GM18907 (cell line): ENCODE data around the gene SH3BP5.

ENCODE experiments used
- ATAC-seq: cut with Tn5 transposase; IDR thresholded peaks from one replicate; pipeline ENCODE4 v1.9.1; 2021; ENCODE audit warnings: mild to moderate bottlenecking, moderate library complexity; ENCODE audit not compliant: unreplicated experiment

Gene SH3BP5

DNA sequence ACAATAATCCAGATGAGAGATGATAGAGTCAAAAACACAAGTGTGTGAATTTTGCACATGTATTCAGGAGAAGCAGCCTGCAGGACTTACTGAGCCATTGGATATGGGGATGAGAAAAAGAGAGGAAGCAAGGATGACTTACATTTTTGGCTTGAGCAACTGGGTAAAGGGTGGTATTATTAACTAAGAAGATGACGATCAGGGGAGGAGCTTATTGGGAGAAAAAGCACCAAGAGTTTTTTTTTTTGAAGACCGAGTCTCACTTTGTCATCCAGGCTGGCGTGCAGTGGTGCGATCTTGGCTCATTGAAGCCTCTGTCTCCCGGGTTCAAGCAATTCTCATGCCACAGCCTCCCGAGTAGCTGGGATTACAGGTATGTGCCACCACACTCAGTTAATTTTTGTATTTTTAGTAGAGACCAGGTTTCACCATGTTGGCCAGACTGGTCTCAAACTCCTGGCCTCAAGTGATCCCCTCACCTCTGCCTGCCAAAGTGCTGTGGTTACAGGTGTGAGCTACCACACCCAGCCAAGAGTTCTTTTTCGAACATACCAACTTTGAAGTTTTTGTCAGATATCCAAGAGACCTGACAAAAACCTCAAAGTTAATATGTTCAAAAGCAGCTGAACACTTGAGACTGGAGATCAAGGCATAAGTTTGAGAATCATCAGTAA lies 14.8 kb upstream of the SH3BP5 start:
- no peak for ATAC-seq

GRCh38 chr3:15346516-15346915 lies 14.1 kb upstream of the SH3BP5 start:
- no peak for ATAC-seq

DNA sequence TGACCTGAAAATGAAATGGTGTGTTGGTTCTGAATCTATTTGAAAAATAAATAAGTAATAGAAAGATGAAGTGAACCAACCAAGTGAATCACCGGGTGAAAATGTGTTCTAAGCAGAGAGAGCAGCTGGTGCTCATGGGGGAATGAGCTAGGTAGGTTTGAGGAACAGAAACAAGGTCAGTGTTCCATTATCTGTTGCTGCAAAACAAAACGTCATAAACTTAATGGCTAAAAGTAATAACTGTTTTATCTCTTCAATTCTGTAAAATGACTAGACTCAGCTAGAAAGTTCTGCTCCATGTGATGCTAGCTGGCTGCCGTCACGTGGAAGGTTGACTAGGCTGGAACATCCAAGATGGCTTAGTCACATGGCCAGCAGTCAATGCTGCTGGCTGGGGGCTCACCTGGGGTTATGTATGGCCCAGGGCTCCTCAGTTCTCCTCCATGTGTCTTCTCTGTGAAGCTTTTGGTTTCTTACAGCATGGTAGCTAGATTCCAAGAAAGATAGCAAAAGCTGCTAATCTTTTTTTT lies 13.3 kb upstream of the SH3BP5 start:
- peak; percentile 94 for ATAC-seq

GRCh38 chr3:15345066-15345607 lies 12.8 kb upstream of the SH3BP5 start:
- no peak for ATAC-seq

DNA sequence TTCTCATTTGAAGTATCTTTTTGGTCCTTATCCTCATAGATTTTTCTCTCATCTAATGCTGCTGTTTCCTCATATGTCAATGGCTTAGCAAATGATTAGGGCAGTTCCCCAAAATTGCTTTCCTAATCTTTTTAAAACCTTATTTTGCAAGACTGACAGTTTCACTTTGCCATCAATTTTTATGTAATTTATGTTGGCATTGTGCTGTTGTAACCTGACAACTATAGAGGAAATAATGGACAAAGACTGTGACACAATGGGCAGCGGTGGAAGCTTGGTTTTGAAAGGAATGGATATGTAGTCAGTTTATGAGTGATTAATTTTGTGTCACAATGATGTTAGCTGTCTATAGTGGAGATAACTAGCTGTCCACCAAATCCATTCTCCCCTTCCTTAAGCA lies 10.6 kb upstream of the SH3BP5 start:
- no peak for ATAC-seq

GRCh38 chr3:15342246-15342645 lies 9.9 kb upstream of the SH3BP5 start:
- no peak for ATAC-seq

DNA sequence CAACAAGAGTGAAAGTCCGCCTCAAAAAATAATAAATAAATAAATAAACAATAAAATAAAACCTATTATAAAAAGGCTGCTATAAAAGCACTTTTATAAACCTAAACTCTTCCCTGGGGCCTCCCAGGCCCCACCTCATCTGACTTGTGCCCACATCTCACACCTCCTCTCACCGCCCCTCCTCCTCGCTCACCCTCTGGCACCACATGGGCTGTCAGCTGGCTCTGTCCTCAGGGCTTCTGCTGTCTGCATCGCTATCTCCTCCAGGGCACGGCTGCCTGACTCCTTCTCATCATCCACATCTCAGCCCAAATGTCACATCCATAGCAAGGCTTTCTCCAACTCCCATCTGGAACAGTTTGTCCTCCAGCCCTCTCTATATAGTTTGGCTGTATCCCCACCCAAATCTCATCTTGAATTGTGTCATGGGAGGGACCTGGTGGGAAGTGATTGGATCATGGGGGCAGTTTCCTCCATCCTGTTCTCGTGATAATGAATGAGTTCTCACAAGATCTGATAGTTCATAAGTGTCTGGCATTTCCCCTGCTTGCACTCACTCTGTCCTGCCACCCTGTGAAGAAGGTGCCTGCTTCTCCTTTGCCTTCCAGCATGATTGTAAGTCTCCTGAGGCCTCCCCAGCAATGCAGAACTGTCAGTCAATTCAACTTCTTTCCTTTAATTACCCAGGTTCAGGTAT lies 8.8 kb upstream of the SH3BP5 start:
- no peak for ATAC-seq

DNA sequence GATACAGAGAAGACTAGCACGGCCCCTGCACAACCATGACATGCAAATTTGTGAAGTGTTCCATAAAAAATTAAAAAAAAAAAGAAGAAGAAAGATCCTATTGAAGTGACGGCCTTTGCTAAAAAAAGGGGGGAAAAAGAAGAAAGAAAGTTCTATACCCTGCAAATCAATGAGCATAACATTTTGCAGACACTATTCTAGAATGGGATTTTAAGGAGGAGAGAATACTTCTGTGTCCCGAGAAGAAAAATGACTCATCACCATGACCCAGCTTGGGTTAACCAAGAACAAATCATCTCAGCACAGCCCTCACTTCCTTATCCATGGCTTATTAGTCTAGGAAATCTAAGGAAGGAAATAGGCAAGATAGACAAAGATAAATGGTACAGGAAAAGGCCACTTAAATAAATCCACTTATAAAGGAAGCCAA lies 7.4 kb upstream of the SH3BP5 start:
- no peak for ATAC-seq

- no peak for ATAC-seq
Measured at GRCh38 chr3:15339001-15339400, 6.6 kb upstream of the SH3BP5 start.

- ATAC-seq = no peak
Measured at GRCh38 chr3:15337963-15338362, 5.6 kb upstream of the SH3BP5 start.

DNA sequence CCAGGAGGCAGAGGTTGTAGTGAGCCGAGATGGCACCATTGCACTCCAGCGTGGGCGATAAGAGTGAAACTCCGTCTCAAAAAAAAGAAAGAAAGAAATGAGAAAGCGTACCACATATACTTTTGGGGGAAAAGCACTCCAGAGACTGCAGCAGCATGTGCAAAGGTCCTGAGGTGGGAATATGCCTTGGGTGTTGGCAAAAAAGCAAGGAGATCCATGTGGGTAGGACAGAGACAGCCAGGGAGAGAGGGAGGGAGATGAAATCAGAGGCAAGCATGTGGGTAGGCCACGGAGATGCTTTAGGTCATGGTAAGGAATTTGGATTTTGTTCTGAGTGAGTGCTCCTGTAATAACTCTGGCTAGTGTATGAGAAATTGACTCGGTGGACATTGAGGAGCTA lies 3.7 kb upstream of the SH3BP5 start:
- ATAC-seq = no peak

DNA sequence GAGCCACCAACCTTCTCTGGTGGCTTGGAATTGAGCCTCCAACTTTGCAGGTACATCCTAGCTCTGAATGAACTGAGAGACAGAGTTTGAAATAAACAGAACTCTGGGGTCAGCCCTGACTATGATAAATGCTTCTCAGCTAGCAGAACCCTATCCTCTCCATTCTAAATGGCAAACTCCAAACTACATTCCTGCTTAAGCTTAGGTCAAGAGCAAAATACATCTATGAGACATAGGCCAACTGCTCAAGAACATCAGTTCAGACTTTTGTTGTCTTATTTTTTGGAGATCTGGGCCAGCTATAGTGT lies 1.5 kb upstream of the SH3BP5 start:
- ATAC-seq = no peak

DNA sequence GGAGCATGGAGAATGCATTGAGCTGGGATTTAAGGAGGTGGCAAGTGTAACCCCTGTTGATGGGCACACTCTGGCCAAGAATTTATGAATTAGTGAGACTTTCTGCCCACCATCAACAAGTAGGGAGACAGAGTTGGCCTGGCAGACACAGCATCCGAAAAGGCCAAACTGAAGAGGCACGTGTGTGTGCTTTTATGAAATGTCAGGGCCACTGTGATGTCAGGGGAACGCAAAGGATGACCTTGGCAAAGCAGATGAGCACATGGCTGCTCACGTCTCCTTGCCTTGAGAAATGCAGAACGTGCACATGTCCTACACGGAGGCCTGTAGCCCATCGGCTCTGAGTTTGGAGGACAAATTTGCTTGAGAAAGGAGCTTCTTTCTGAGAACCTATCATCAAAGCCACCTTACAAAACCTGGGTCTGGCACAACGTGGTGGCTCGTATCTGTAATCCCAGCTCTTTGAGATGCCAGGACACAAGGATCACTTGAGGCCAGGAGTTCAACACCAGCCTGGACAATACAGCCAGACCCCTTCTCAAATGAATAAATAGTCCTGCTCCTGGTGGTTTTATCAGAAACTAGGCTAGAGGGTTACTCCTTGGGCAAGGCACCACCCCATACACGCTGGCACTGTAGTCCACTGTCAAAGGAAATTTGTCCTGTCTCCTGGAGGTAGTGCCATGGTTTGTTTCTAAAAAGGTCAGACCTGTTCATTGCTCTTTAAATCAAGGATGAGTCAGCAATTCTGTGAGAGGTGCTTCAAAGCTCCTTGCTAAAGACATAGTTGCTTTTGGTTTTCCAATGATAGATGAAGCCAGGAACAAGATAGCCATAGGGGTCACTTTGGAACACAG lies 941 bp upstream of the SH3BP5 start:
- no peak for ATAC-seq

DNA sequence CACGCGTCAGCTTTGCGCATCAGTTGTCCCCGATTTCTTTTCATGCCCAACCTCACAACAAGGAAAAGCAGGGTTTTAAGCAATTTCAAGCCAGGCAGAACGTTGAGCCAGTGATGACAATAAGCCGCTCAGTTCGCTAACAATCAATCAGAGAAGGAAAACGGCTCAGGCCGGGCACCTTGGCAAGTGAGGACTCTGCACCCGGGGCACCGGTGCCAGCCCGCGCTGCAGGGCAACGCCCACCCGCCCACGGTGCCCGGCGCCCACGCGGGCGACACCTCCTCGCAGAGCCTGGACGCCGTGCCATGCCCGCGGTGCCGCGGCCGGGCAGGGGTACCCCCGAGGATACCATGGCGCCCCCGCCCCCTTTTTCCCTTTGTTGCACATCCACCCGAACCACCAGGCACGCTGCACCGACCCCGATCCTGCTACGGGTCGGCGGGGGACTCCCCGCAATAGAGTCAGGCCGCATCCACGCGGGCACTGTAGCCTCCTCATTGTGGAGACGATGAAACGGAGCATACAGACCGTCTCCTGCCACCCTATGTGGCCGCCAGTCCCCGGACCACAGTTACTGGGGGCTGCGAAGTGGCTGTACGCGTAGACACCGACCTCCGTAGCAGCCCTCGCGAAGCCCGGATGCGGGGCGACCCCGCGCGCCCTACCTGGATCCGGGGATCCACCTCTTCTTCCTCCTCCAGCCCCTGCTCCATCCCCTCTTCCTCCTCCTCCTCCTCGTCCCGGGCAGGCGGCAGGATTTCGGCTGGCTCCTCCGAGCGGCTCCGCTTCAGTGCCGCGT lies 581 bp downstream of the SH3BP5 start:
- peak; percentile 39 for ATAC-seq

GRCh38 chr3:15331072-15331605 lies 1.2 kb downstream of the SH3BP5 start:
- ATAC-seq = no peak

DNA sequence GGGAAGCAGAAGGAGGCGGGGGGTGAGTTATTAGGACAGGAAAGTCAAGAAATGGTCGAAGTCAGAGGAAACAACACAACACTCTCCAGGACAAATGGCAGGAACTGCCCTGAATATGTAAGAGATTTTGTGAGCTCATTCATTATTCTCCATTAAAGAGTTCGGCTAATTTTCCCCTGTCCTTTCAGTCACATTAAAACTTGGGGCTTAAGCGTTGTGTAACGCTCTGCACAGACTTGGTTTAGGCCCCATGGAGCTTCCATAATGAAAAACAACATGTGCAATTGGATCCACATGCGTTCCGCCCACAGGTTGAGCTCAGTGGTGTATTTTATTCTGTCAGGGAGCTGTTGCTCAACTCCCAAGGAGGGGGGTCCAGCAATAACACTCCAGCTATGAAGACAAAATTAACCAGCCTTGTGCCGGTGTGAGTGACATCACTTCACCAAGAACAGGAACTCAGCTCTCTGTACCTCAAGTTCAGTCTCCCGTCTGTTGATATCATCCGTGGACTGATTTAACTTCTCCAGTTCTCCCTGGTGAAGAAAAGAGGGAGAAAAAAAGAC lies 2.3 kb downstream of the SH3BP5 start:
- ATAC-seq = no peak

- no peak for ATAC-seq
Measured at GRCh38 chr3:15329046-15330005, 3.1 kb downstream of the SH3BP5 start.

- ATAC-seq = no peak
Measured at GRCh38 chr3:15327941-15328340, 4.4 kb downstream of the SH3BP5 start.

GRCh38 chr3:15326673-15327072 lies 5.7 kb downstream of the SH3BP5 start:
- ATAC-seq = no peak
